IMR-90 (cell line): Measurements from ENCODE around the gene DLEU7. TPM values are rescaled to one million over a fixed set of nuclear protein-coding genes. Genes with fewer than 3 reads are reported as not detected.

Source experiments
- ATAC-seq: fragments of 200-7000 bp; cut with Tn5 transposase; 2 replicates; pipeline ENCODE4 v1.9.1; 2020; ENCODE audit warnings: low read depth, mild to moderate bottlenecking, moderate library complexity
- BruUV-seq: library from RNA; stranded (reverse); fragments of 400-500 nt; replicated peaks from 2 replicates; lab custom pipeline; 2021; lab: Mats Ljungman, UMichigan
- CTCF ChIA-PET: fragments of 300-600 bp; formaldehyde crosslinking; extraction: SDS; loops from one replicate; lab custom pipeline; 2021; ENCODE audit warnings: antibody characterized with exemption; lab: Yijun Ruan, JAX
- POLR2A ChIA-PET: fragments of 300-600 bp; sonication (Branson Sonifier 250); formaldehyde crosslinking; loops from one replicate; lab custom pipeline; 2022; ENCODE audit warnings: antibody characterized with exemption; ENCODE audit not compliant: unreplicated experiment; lab: Charles Lee
- DNase-seq: peaks from one replicate; pipeline ENCODE4 v3.0.0; 2013
- H2AFZ ChIP-seq: replicated peaks from 2 replicates; pipeline ENCODE3; 2013; ENCODE audit warnings: low read length, mild to moderate bottlenecking; ENCODE audit not compliant: poor library complexity
- H2AK5ac ChIP-seq: 2 replicates; pipeline ENCODE4 v1.6.1; 2013; ENCODE audit warnings: low read depth, low read length, inconsistent platforms
- H2AK9ac ChIP-seq: replicated peaks from 2 replicates; pipeline ENCODE3; 2013; ENCODE audit warnings: mild to moderate bottlenecking, low read depth, low read length, moderate library complexity; ENCODE audit not compliant: poor library complexity
- H2BK120ac ChIP-seq: 2 replicates; pipeline ENCODE4 v1.6.1; 2013; ENCODE audit warnings: low read depth, low read length, inconsistent platforms
- H2BK15ac ChIP-seq: 3 replicates; pipeline ENCODE4 v1.6.1; 2013; ENCODE audit warnings: low read depth, low read length, inconsistent platforms
- H2BK20ac ChIP-seq: 2 replicates; pipeline ENCODE4 v1.6.1; 2013; ENCODE audit warnings: low read depth, mild to moderate bottlenecking, inconsistent platforms, low read length, moderate library complexity
- H2BK5ac ChIP-seq: 2 replicates; pipeline ENCODE4 v1.6.1; 2013; ENCODE audit warnings: mild to moderate bottlenecking, low read depth, low read length, inconsistent platforms; ENCODE audit not compliant: poor library complexity, severe bottlenecking
- H3K14ac ChIP-seq: replicated peaks from 2 replicates; pipeline ENCODE4 v1.6.1; 2013; ENCODE audit warnings: low read depth, low read length, inconsistent platforms
- H3K18ac ChIP-seq: 2 replicates; pipeline ENCODE4 v1.6.1; 2013; ENCODE audit warnings: low read depth, low read length, control low read depth
- H3K23ac ChIP-seq: 2 replicates; pipeline ENCODE4 v1.6.1; 2013; ENCODE audit warnings: low read depth, low read length, inconsistent platforms
- H3K27ac ChIP-seq: 2 replicates; pipeline ENCODE4 v1.5.1; 2013; ENCODE audit warnings: mild to moderate bottlenecking, control low read depth, low read length; ENCODE audit not compliant: insufficient read depth
- H3K27me3 ChIP-seq: 2 replicates; pipeline ENCODE4 v1.6.1; 2013; ENCODE audit warnings: low read length; ENCODE audit not compliant: control insufficient read depth, insufficient read depth
- H3K36me3 ChIP-seq: 2 replicates; pipeline ENCODE4 v1.6.1; 2013; ENCODE audit warnings: low read length, mixed read lengths; ENCODE audit not compliant: control insufficient read depth, insufficient read depth
- H3K4ac ChIP-seq: 2 replicates; pipeline ENCODE4 v1.6.1; 2013; ENCODE audit warnings: low read depth, low read length, inconsistent platforms
- H3K4me1 ChIP-seq: 2 replicates; pipeline ENCODE4 v1.6.1; 2013; ENCODE audit warnings: low read length, mixed read lengths; ENCODE audit not compliant: control insufficient read depth, insufficient read depth
- H3K4me2 ChIP-seq: 2 replicates; pipeline ENCODE4 v1.6.1; 2013; ENCODE audit warnings: low read depth, mild to moderate bottlenecking, control low read depth, low read length, moderate library complexity
- H3K4me3 ChIP-seq: 2 replicates; pipeline ENCODE4 v1.5.1; 2013; ENCODE audit warnings: low read depth, mild to moderate bottlenecking, control low read depth, low read length, moderate library complexity; ENCODE audit not compliant: insufficient read depth
- H3K56ac ChIP-seq: 2 replicates; pipeline ENCODE4 v1.6.1; 2013; ENCODE audit warnings: low read length, inconsistent platforms; ENCODE audit not compliant: insufficient read depth; ENCODE audit errors: extremely low read depth
- H3K79me1 ChIP-seq, 2 experiments: 2 replicates each; pipeline ENCODE4 v1.6.1; 2013; ENCODE audit warnings: low read length in 2 of 2, inconsistent platforms in 1 of 2, low read depth in 1 of 2
- H3K9ac ChIP-seq: 2 replicates; pipeline ENCODE4 v1.6.1; 2013; ENCODE audit warnings: low read depth, low read length, control low read depth
- H3K9me1 ChIP-seq: 2 replicates; pipeline ENCODE4 v1.6.1; 2013; ENCODE audit warnings: low read length, inconsistent platforms; ENCODE audit not compliant: insufficient read depth
- H3K9me3 ChIP-seq: 2 replicates; pipeline ENCODE4 v1.6.1; 2013; ENCODE audit warnings: low read length; ENCODE audit not compliant: control insufficient read depth, insufficient read depth
- H4K20me1 ChIP-seq: 2 replicates; pipeline ENCODE4 v1.6.1; 2013; ENCODE audit warnings: low read length, inconsistent platforms; ENCODE audit not compliant: insufficient read depth
- H4K5ac ChIP-seq: 2 replicates; pipeline ENCODE4 v1.6.1; 2013; ENCODE audit warnings: mild to moderate bottlenecking, low read depth, low read length, control low read depth
- H4K8ac ChIP-seq, 2 experiments: 2 replicates each; pipeline ENCODE4 v1.6.1; 2013; ENCODE audit warnings: low read depth in 2 of 2, low read length in 2 of 2, control low read depth in 1 of 2, inconsistent platforms in 1 of 2
- H4K91ac ChIP-seq: 2 replicates; pipeline ENCODE4 v1.6.1; 2013; ENCODE audit warnings: low read depth, low read length, inconsistent platforms; ENCODE audit not compliant: insufficient read depth
- BHLHE40 ChIP-seq: fragments of 150-350 bp; IDR thresholded peaks from 2 replicates; pipeline ENCODE4 v1.6.1; 2016; ENCODE audit warnings: mild to moderate bottlenecking, low read depth, low read length
- FOS ChIP-seq: fragments of 150-350 bp; IDR thresholded peaks from 2 replicates; pipeline ENCODE4 v1.6.1; 2016; ENCODE audit warnings: low read depth, low read length
- MAFK ChIP-seq: IDR thresholded peaks from 2 replicates; pipeline ENCODE4 v1.6.1; 2012; ENCODE audit warnings: low read depth, low read length, improper control_type of control experiment
- MAZ ChIP-seq: IDR thresholded peaks from 2 replicates; pipeline ENCODE4 v1.6.1; 2012; ENCODE audit warnings: low read depth, mild to moderate bottlenecking, low read length, improper control_type of control experiment, moderate library complexity, borderline replicate concordance
- NFE2L2 ChIP-seq: fragments of 150-350 bp; IDR thresholded peaks from 2 replicates; pipeline ENCODE4 v1.6.1; 2016; ENCODE audit warnings: low read depth, mild to moderate bottlenecking, low read length
- RAD21 ChIP-seq: IDR thresholded peaks from 2 replicates; pipeline ENCODE4 v1.6.1; 2012; ENCODE audit warnings: low read length, improper control_type of control experiment
- RCOR1 ChIP-seq: IDR thresholded peaks from 2 replicates; pipeline ENCODE4 v1.6.1; 2012; ENCODE audit warnings: mild to moderate bottlenecking, low read length, improper control_type of control experiment; ENCODE audit not compliant: insufficient replicate concordance
- RFX5 ChIP-seq: IDR thresholded peaks from 2 replicates; pipeline ENCODE4 v1.8.0; 2012; ENCODE audit warnings: low read depth, mild to moderate bottlenecking, low read length, moderate library complexity
- SMC3 ChIP-seq: fragments of 150-350 bp; IDR thresholded peaks from 2 replicates; pipeline ENCODE4 v1.6.1; 2016; ENCODE audit warnings: low read depth, mild to moderate bottlenecking, antibody characterized with exemption, low read length, moderate library complexity
- WGBS, 2 experiments: methylation state at CpG; one replicate each; pipeline versions ENCODE4 v1.1.5 to v1.1.7; 2013; ENCODE audit warnings: missing lambda C conversion rate in 2 of 2; ENCODE audit not compliant: insufficient read length in 1 of 2; ENCODE audit errors: extremely low coverage in 2 of 2; 5-methylcytosine and 5-hydroxymethylcytosine counted together
- dilution Hi-C: fragments of 300-500 bp; cut with HindIII; formaldehyde crosslinking; loops from one replicate; pipeline ENCODE4 v1.14.3; 2018; ENCODE audit warnings: low sequenced_read_pairs; ENCODE audit not compliant: unreplicated experiment
- in situ Hi-C: fragments of 300-500 bp; cut with MboI; formaldehyde crosslinking; loops from 3 replicates; pipeline ENCODE4 v1.14.3; 2019; ENCODE audit warnings: low sequenced_read_pairs, inconsistent platforms, mixed read lengths
- intact Hi-C: fragments of 100-400 bp; cut with micrococcal nuclease; formaldehyde crosslinking; loops from 2 replicates; pipeline ENCODE4 v1.10.0; 2022
- polyA plus RNA-seq, 3 experiments: library from polyadenylated mRNA; depleted of rRNA; stranded (reverse); fragments of >200 nt; gene quantifications; 2 replicates each; pipeline ENCODE4 v1.2.3, GENCODE V29; 2012; ENCODE audit warnings: low replicate concordance in 1 of 3
- total RNA-seq: library from RNA; depleted of rRNA; stranded (reverse); fragments of >200 nt; gene quantifications from 2 replicates; pipeline ENCODE4 v1.2.3, GENCODE V29; 2012
- TF ChIP-seq, protein P1 (sequence below): fragments of 150-350 bp; IDR thresholded peaks from 2 replicates; pipeline ENCODE4 v1.6.1; 2017; ENCODE audit warnings: mild to moderate bottlenecking, antibody characterized with exemption, low read length, low read depth
- TF ChIP-seq, protein P2 (sequence below): fragments of 150-350 bp; IDR thresholded peaks from 2 replicates; pipeline ENCODE4 v1.6.1; 2016; ENCODE audit warnings: low read depth, mild to moderate bottlenecking, low read length, moderate library complexity, borderline replicate concordance

DLEU7 gene
- total and polyA plus RNA-seq, 2 of the 4 experiments (the other 2 are of a cell fraction), result not detected

DNA sequence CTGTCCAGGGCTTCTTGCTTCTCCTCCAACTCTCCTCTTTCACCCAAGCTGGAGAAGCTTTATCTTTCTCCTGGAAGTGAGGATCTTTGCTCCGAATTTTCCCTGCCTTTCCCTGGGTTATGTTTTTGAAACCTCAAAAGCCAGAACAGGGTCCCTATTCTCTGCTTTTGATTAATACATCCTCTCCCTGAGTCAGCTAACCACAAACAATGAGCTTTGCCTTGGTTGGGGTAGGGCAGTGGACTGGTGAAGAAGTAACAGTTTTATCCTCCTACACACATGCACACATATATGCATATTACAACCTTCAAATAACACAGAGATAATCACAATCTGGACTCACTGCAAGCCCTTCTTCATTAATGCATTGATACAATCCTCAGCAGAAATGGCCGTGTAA is 44.6 kb downstream of the DLEU7 start (continued):
- TF ChIP-seq NFE2L2, result no peak
- no peak for TF ChIP-seq RCOR1

DNA sequence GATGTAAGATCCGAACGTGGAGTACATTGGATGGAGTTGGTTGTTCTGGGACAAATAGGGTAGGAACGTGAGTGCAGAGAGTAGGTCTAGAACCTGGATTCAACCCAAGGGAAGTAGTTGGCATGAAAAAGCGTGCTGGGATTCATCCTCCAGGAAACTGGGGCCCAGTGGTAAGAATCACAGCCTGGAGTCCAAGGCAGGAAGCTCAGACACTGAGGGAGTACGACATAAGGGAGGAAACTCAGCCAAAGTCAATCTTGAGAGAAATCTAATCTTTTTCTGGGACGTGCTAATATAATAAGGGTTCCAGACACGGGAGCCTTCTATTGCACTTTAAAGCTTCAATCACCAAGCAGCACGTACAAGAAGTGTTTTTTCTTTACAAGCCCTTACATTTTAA is 46.4 kb downstream of the DLEU7 start:
- no peak overlapping the region for H2BK20ac ChIP-seq
- no peaks in the 10 kb centered on the region for H3K9me3 ChIP-seq
- H3K23ac ChIP-seq, result no peak overlapping the region
- no peak overlapping the region for H3K9ac ChIP-seq
- H2AK9ac ChIP-seq, result no peak overlapping the region
- no peak overlapping the region for H3K4me2 ChIP-seq
- no peaks in the 10 kb centered on the region for H3K36me3 ChIP-seq
- H2BK5ac ChIP-seq, result no peak overlapping the region
- no TSS peak for BruUV-seq
- H3K4me3 ChIP-seq, result no peak overlapping the region
- TF ChIP-seq RFX5 (no peak), RAD21 (no peak), MAZ (no peak), RCOR1 (no peak), NFE2L2 (no peak), BHLHE40 (no peak), MAFK (no peak), FOS (no peak), SMC3 (no peak)
- TF ChIP-seq, protein P1, sequence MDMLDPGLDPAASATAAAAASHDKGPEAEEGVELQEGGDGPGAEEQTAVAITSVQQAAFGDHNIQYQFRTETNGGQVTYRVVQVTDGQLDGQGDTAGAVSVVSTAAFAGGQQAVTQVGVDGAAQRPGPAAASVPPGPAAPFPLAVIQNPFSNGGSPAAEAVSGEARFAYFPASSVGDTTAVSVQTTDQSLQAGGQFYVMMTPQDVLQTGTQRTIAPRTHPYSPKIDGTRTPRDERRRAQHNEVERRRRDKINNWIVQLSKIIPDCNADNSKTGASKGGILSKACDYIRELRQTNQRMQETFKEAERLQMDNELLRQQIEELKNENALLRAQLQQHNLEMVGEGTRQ, result no peak
- TF ChIP-seq, protein P2, sequence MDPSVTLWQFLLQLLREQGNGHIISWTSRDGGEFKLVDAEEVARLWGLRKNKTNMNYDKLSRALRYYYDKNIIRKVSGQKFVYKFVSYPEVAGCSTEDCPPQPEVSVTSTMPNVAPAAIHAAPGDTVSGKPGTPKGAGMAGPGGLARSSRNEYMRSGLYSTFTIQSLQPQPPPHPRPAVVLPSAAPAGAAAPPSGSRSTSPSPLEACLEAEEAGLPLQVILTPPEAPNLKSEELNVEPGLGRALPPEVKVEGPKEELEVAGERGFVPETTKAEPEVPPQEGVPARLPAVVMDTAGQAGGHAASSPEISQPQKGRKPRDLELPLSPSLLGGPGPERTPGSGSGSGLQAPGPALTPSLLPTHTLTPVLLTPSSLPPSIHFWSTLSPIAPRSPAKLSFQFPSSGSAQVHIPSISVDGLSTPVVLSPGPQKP, result no peak
- peaks cover 23% of the 10 kb centered on the region for H3K27me3 ChIP-seq
- no peak overlapping the region for H3K4ac ChIP-seq
- POLR2A ChIA-PET, result no interaction called here
- dilution Hi-C loops, result no loop called here
- H2BK120ac ChIP-seq, result no peak overlapping the region
- H3K56ac ChIP-seq, result no peak overlapping the region
- H2AK5ac ChIP-seq, result no peak overlapping the region
- H2AFZ ChIP-seq, result no peak overlapping the region
- no peak overlapping the region for H4K5ac ChIP-seq
- intact Hi-C loops, result no loop called here
- no peak overlapping the region for H4K91ac ChIP-seq
- WGBS, 2 experiments, result no CpG with 5 or more reads among the region's 8 CpGs
- H3K14ac ChIP-seq, result no peak overlapping the region
- in situ Hi-C loops, result loop anchor here (5.0 kb wide), 2 partner anchors 715 to 820 kb away; no protein-coding TSS in a partner anchor
- H2BK15ac ChIP-seq, result no peak overlapping the region
- no peak overlapping the region for H4K8ac ChIP-seq
- H3K9me1 ChIP-seq, result no peaks in the 10 kb centered on the region
- H3K18ac ChIP-seq, result no peak overlapping the region
- no peaks in the 10 kb centered on the region for H3K79me1 ChIP-seq
- CTCF ChIA-PET, result no interaction called here
- peaks cover 1% of the 10 kb centered on the region; the same call in 1 of the 2 replicates for H3K4me1 ChIP-seq
- no peak for DNase-seq
- no peak for ATAC-seq
- no peaks in the 10 kb centered on the region for H4K20me1 ChIP-seq
- H3K27ac ChIP-seq, result no peak overlapping the region
